ENCODE data around the gene AIFM3.
"Not testable (repeated sequence)": the region's sequence is repeated elsewhere in the genome, so short reads cannot be mapped to it uniquely, and the experiment has no call there.

Gene AIFM3

DNA sequence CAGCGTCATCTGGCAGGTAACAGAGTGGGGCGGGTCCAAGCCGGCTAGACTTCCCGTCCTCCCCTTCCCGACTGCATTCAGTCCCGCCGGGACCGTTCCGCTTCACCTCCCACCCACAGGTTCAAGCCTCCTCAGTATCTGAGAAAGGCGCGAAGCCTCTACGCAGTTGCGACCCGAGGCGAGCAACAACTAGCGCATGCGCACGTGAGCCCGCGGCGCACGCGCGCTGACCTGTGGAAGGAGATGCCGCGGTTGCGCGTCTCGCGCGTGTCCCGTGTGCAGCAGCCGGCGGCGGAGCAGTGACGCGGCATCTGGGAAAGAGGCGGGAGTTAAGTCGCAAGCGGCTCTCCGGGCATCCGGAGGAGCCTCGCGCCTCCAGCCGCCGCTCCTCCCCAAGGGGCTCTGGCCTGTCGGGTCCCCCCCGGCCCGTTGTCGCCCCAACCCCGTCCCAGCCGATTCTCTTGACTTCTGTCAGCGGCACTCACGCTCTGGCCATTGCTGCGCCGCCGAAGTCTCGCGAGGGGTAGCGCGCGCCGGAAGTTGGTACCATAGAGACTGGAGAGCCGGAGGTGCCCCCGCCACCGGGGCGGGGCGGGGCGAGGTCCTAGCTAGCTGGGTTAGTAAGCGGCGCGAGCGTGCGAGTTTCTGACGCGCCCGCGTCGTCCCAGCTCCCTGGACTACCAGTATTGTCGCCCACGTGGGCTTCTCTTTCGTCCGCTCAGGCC lies 34.7 kb downstream of the AIFM3 start, which contains the start of gene THAP7:
Gene THAP7 (minus strand): TSS at position 518 of the 725 bp plus-strand sequence. CDS start 207 bp downstream, at position 311.
- Mint-ChIP-seq H3K4me1 (peaks cover 40% of the 10 kb centered on the region), H3K27me3 (ENCODE audit: low read depth, poor library complexity) (peaks cover 5% of the 10 kb centered on the region), H3K4me3 (peak within 1 kb of the TSS; percentile 97), H3K36me3 (ENCODE audit: low read depth) (peaks cover 3% of the 10 kb centered on the region), H3K9me3 (no peaks in the 10 kb centered on the region), H3K27ac (peak within 1 kb of the TSS; percentile 99)
- peak; percentile 94 for DNase-seq
- no peak for TF ChIP-seq CTCF (IDR thresholded peaks at IDR 0.05)

GRCh38 chr22:21003782-21004181 lies 36.7 kb downstream of the AIFM3 start:
- no peaks in the 10 kb centered on the region for H3K9me3 Mint-ChIP-seq
- peaks cover 15% of the 10 kb centered on the region for H3K36me3 Mint-ChIP-seq (ENCODE audit: low read depth)
- no peak for DNase-seq
- peaks cover 47% of the 10 kb centered on the region for H3K4me1 Mint-ChIP-seq
- no peak for TF ChIP-seq CTCF (IDR thresholded peaks at IDR 0.05)
- H3K4me3 Mint-ChIP-seq, result peak overlapping the region; percentile 97
- H3K27ac Mint-ChIP-seq, result no peak overlapping the region
- peaks cover 5% of the 10 kb centered on the region for H3K27me3 Mint-ChIP-seq (ENCODE audit: low read depth, poor library complexity)

DNA sequence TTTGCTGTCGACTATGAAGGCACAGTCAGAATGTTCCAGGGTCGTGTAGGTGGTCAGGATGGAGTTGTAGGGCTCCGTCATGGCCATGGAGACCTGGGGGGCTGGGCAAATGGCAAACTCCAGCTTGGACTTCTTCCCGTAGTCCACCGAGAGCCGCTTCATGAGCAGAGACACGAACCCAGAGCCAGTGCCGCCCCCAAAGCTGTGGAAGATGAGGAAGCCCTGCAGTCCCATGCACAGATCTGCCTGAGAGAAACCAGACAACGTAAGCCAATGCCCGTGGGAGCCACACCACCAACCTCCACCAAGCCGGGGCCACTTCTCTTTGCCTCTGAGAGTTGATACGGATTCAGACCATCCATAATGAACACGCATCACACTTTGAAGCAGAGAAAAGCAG lies 42.2 kb downstream of the AIFM3 start:
- peaks cover 19% of the 10 kb centered on the region for H3K36me3 Mint-ChIP-seq (ENCODE audit: low read depth)
- H3K9me3 Mint-ChIP-seq; H3K4me3 Mint-ChIP-seq; H3K27ac Mint-ChIP-seq; H3K27me3 Mint-ChIP-seq (ENCODE audit: low read depth, poor library complexity); DNase-seq: not testable (repeated sequence)
- peaks cover 46% of the 10 kb centered on the region for H3K4me1 Mint-ChIP-seq

- Mint-ChIP-seq H3K36me3 (ENCODE audit: low read depth) (peaks cover 19% of the 10 kb centered on the region), H3K4me1 (peaks cover 52% of the 10 kb centered on the region)
- peak; percentile 75 for DNase-seq
These were observed 42.8 kb downstream of the AIFM3 start for GRCh38 chr22:21009638-21010425.

GRCh38 chr22:21010426-21011113 lies 43.5 kb downstream of the AIFM3 start:
- peaks cover 2% of the 10 kb centered on the region for H3K27me3 Mint-ChIP-seq (ENCODE audit: low read depth, poor library complexity)
- no peaks in the 10 kb centered on the region for H3K9me3 Mint-ChIP-seq
- no peak for DNase-seq
- no peak for TF ChIP-seq CTCF (IDR thresholded peaks at IDR 0.05)
- H3K4me1 Mint-ChIP-seq, result peaks cover 60% of the 10 kb centered on the region
- H3K27ac Mint-ChIP-seq, result no peak overlapping the region
- peaks cover 19% of the 10 kb centered on the region for H3K36me3 Mint-ChIP-seq (ENCODE audit: low read depth)
- H3K4me3 Mint-ChIP-seq, result no peak overlapping the region

More at GRCh38 chr22:21009638-21010425, 42.8 kb downstream of the AIFM3 start:
- Mint-ChIP-seq H3K9me3 (no peaks in the 10 kb centered on the region), H3K4me3 (no peak overlapping the region), H3K27me3 (ENCODE audit: low read depth, poor library complexity) (peaks cover 2% of the 10 kb centered on the region), H3K27ac (no peak overlapping the region)
- TF ChIP-seq CTCF (IDR thresholded peaks at IDR 0.05), result no peak
